ENCODE results near the gene TXNDC5. TPM values are rescaled to one million over a fixed set of nuclear protein-coding genes. Genes with fewer than 3 reads are reported as not detected.

The TXNDC5 gene
- total and polyA plus RNA-seq, 2 of the 13 experiments (the other 11 are each of a cell fraction or from before 2014, with no cell fraction given): 287 to 578 TPM

GRCh38 chr6:7909323-7910276, 988 bp downstream of the TXNDC5 start (continued):
- TF ChIP-seq ZKSCAN1 (IDR thresholded peaks at IDR 0.05; ENCODE audit: low read length): no peak
- peak; percentile 62; the same call in 1 of the 2 replicates for TF ChIP-seq BRD4 (CRISPR knock-in tag; IDR thresholded peaks at IDR 0.05)
- TF ChIP-seq ZNF782 (CRISPR knock-in tag; IDR thresholded peaks at IDR 0.05; ENCODE audit: borderline replicate concordance): peak; percentile 58; the same call in 1 of the 2 replicates
- no peak for TF ChIP-seq ZNF572 (CRISPR knock-in tag; IDR thresholded peaks at IDR 0.05)
- peak; percentile 60 for TF ChIP-seq TAF15 (IDR thresholded peaks at IDR 0.05; ENCODE audit: low read depth, low read length, poor library complexity, severe bottlenecking)
- TF ChIP-seq REPIN1 (CRISPR knock-in tag; IDR thresholded peaks at IDR 0.05; ENCODE audit: borderline replicate concordance, low read depth): peak; percentile 81; the same call in 1 of the 2 replicates
- TF ChIP-seq GTF2F1 (IDR thresholded peaks at IDR 0.05; ENCODE audit: low read length): no peak
- peak; percentile 59; the same call in 1 of the 2 replicates for TF ChIP-seq SIN3A (IDR thresholded peaks at IDR 0.05; ENCODE audit: borderline replicate concordance, low read depth, low read length)
- no peak for TF ChIP-seq ZNF615 (CRISPR knock-in tag; IDR thresholded peaks at IDR 0.05; ENCODE audit: borderline replicate concordance)
- TF ChIP-seq DMAP1 (CRISPR knock-in tag; IDR thresholded peaks at IDR 0.05): peak; percentile 98
- TF ChIP-seq TRIM24 (CRISPR knock-in tag; IDR thresholded peaks at IDR 0.05): no peak
- peak; percentile 59; the same call in 1 of the 2 replicates for TF ChIP-seq ZBTB43 (CRISPR knock-in tag; conservative IDR thresholded peaks at IDR 0.05)
- no peak for TF ChIP-seq ZFP1 (CRISPR knock-in tag; IDR thresholded peaks at IDR 0.05)
- TF ChIP-seq ZNF639 (CRISPR knock-in tag; conservative IDR thresholded peaks at IDR 0.05): peak; percentile 81; the same call in 1 of the 2 replicates
- peak; percentile 35; the same call in 1 of the 2 replicates for TF ChIP-seq ZBTB33 (CRISPR knock-in tag; IDR thresholded peaks at IDR 0.05)
- TF ChIP-seq RXRB (CRISPR knock-in tag; IDR thresholded peaks at IDR 0.05; ENCODE audit: borderline replicate concordance): peak; percentile 88
- no peak for TF ChIP-seq ZNF75D (CRISPR knock-in tag; IDR thresholded peaks at IDR 0.05; ENCODE audit: borderline replicate concordance)
- TF ChIP-seq ZFX (CRISPR knock-in tag; IDR thresholded peaks at IDR 0.05; ENCODE audit: low read depth): peak; percentile 99
- TF ChIP-seq PAX8 (CRISPR knock-in tag; IDR thresholded peaks at IDR 0.05; ENCODE audit: borderline replicate concordance): peak; percentile 76; the same call in 1 of the 2 replicates
- TF ChIP-seq HOXA5 (CRISPR knock-in tag; IDR thresholded peaks at IDR 0.05): peak; percentile 64; the same call in 1 of the 2 replicates
- peak; percentile 39 for TF ChIP-seq GATAD2A (CRISPR knock-in tag; IDR thresholded peaks at IDR 0.05)
- no peak for TF ChIP-seq WIZ (CRISPR knock-in tag; IDR thresholded peaks at IDR 0.05)
- TF ChIP-seq RFXAP (CRISPR knock-in tag; IDR thresholded peaks at IDR 0.05; ENCODE audit: borderline replicate concordance): peak; percentile 38; the same call in 1 of the 2 replicates
- peak; percentile 99; the same call in 1 of the 2 replicates for TF ChIP-seq MXD1 (CRISPR knock-in tag; IDR thresholded peaks at IDR 0.05)
- no peak for TF ChIP-seq HNRNPUL1 (IDR thresholded peaks at IDR 0.05; ENCODE audit: low read depth, low read length)

Data from HepG2 (cell line).